GM12891 (cell line): Measurements from ENCODE around the gene MAEL.
A peak's percentile ranks its signal among the peaks of the same experiment; 100 is the strongest.

Source experiments
- DNase-seq: peaks from one replicate; pipeline ENCODE4 v3.0.0; 2011; ENCODE audit warnings: low spot score; ENCODE audit not compliant: insufficient read length
- FAIRE-seq: peaks from 2 replicates; lab custom pipeline; 2011; peaks lifted over from hg19 to GRCh38; lab: Jason Lieb, UNC
- PAX5 ChIP-seq: IDR thresholded peaks from 2 replicates; pipeline ENCODE4 v1.6.1; 2011; ENCODE audit warnings: low read length, moderate library complexity, mild to moderate bottlenecking; ENCODE audit not compliant: insufficient read depth, severe bottlenecking
- POLR2A ChIP-seq: IDR thresholded peaks from 2 replicates; pipeline ENCODE4 v1.6.1; 2011; ENCODE audit warnings: low read depth, low read length, control low read depth
- POLR2AphosphoS5 ChIP-seq: IDR thresholded peaks from 2 replicates; pipeline ENCODE4 v1.6.1; 2011; ENCODE audit warnings: low read depth, low read length, control low read depth
- POU2F2 ChIP-seq: IDR thresholded peaks from 2 replicates; pipeline ENCODE4 v1.6.1; 2011; ENCODE audit warnings: low read depth, mild to moderate bottlenecking, control low read depth, low read length, moderate library complexity
- SPI1 ChIP-seq: IDR thresholded peaks from 2 replicates; pipeline ENCODE4 v1.6.1; 2011; ENCODE audit warnings: low read depth, low read length, control low read depth
- TAF1 ChIP-seq: IDR thresholded peaks from 2 replicates; pipeline ENCODE4 v1.6.1; 2011; ENCODE audit warnings: low read depth, low read length, control low read depth

Gene MAEL

DNA sequence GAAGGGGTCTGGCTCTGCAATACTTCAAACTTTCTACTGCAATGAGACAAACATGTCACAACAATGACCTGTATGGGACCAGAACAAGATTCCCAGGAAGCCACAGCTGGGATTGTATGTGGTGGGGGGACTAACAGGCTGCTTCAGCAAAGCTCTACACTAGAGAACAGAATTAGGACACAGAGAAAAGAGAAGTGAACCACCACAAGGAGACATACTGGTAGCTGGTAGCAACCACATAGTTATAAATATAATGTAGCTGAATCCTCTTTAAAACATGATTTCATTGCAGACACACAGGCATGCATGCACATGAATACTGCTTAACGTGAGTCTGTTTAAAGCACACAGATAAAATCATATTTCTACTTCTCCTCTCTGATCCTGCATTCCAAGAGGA, 10.3 kb upstream of the MAEL start:
- FAIRE-seq: no peak
- TF ChIP-seq POLR2AphosphoS5 (no peak), SPI1 (peak; percentile 88), PAX5 (no peak), POU2F2 (no peak), POLR2A (no peak)

DNA sequence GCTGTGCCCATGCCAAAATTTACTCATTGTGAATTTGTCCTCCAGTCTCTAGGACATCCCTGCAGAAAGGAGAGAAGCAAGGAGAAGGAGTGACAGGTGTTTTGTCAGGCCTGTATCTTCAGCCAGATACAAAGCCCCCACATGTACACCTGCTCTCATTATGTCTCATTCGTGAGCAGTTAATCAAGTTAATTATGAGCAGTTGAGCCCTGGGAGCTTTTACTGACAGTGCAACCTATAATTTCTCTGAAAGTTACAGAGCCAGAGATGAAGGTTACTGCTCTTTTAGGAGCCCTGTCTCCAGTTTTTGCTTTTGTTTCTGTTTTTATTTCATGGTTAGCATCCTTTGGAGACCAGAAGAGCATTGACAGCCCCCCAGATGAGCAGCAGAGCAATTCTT, 8.7 kb upstream of the MAEL start:
- FAIRE-seq (no peak), DNase-seq (no peak)

More for the DNA sequence above, 10.3 kb upstream of the MAEL start:
- no peak for DNase-seq

DNA sequence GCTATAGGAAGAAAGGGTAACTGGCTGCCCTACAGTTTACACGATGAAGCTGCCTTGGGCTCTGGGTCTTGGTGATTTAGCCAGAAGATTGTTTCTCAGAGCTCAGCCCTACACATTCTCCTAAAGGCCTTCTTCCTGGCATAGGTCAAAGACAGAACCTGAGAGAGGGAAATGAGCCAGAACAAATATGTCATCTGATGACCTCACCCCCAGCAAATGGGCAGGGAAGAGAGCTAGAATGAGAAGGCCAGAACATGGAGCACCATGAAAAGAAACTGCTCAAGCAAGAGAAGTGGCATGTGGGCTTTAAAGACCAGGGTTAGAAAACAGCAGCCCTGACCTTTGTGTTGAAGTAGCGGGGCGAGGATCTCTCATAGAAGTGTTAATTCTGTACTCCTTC, 8.3 kb upstream of the MAEL start:
- TF ChIP-seq TAF1 (no peak), SPI1 (no peak), POLR2A (no peak), POLR2AphosphoS5 (no peak), PAX5 (no peak), POU2F2 (no peak)
- no peak for FAIRE-seq

More for the DNA sequence above, 8.7 kb upstream of the MAEL start:
- TF ChIP-seq POLR2AphosphoS5 (no peak), SPI1 (no peak), POLR2A (no peak)

DNA sequence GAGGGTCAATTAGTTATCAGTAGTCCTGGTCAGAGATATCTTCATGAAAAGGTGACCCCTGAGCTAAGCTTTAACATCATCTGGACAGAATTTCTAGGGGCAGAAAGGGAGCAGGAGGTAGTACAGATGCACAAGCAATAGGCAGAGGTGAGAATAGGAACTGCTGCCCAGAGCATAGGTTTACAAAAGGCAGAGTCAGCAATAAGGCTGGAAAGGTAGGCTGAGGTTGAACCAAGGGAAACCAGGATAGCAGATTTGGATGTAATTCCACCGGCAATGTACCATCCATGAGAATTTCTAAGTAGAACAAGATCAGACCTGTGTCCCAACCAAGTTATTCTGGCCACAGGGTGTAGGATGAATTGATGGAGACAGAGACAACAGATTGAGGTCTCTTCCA, 7.5 kb upstream of the MAEL start:
- FAIRE-seq (no peak), DNase-seq (no peak)
- TF ChIP-seq SPI1 (no peak), POLR2AphosphoS5 (no peak), POLR2A (no peak), PAX5 (no peak), TAF1 (no peak), POU2F2 (no peak)

More for the DNA sequence above, 8.3 kb upstream of the MAEL start:
- DNase-seq: no peak

DNA sequence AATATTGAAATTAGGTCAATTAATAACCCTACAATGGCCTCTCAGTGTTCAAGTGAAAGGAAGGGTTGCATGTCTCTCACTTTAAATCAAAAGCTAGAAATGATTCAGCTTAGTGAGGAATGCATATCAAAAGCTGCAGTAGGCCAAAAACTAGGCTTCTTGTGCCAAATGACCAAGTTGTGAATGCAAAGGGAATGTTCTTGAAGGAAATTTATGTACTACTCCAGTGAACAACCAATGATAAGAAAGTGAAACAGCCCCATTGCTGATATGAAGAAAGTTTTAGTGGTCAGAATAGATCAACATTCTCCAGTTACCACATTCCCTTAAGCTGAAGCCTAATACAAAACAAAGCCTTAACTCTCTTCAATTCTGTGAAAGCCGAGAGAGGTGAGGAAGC, 10.0 kb downstream of the MAEL start:
- TF ChIP-seq SPI1 (no peak), POLR2AphosphoS5 (no peak), PAX5 (no peak), TAF1 (no peak), POLR2A (no peak), POU2F2 (no peak)
- DNase-seq (no peak), FAIRE-seq (no peak)

DNA sequence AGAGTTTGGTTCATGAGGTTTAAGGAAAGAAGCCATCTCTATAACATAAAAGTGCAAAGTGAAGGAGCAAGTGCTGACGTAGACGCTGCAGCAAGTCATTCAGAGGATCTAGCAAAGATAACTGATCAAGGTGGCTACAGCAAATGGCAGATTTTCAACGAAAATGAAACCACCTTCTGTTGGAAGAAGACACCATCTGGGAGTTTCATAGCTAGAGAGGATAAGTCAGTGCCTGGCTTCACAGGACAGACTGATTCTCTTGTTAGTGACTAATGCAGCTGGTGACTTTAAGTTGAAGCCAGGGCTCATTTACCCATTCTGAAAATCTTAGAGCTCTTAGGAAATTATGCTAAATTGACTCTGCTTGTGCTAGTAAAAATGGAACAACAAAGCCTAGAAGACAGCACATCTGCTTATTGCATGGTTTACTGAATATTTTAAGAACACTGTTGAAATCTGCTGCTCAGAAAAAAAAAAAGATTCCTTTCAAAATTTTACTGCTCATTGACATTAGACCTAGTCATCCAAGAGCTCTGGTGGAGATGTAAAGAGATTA, 10.5 kb downstream of the MAEL start:
- no peak for DNase-seq
- FAIRE-seq: no peak
- TF ChIP-seq PAX5 (no peak), POU2F2 (no peak), POLR2A (no peak), POLR2AphosphoS5 (no peak), SPI1 (no peak), TAF1 (no peak)

DNA sequence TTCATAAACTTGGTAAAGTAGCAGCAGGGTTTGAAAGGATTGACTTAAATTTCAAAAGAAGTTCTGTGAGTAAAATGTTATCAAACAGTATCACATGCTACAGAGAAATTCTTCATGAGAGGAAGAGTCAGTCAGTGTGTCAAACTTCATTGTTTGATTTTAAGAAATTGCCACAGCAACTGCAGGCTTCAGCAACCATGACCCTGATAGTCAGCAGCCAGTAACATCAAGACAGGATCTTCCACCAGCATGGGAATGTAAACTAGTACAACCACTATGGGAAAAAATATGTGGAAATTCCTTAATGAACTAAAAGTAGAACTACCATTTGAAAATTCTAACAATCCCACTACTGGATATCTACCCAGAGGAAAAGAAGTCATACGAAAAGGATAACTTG, 11.5 kb downstream of the MAEL start:
- DNase-seq (no peak), FAIRE-seq (no peak)
- TF ChIP-seq POLR2A (no peak), PAX5 (no peak), SPI1 (no peak), TAF1 (no peak), POLR2AphosphoS5 (no peak), POU2F2 (no peak)

DNA sequence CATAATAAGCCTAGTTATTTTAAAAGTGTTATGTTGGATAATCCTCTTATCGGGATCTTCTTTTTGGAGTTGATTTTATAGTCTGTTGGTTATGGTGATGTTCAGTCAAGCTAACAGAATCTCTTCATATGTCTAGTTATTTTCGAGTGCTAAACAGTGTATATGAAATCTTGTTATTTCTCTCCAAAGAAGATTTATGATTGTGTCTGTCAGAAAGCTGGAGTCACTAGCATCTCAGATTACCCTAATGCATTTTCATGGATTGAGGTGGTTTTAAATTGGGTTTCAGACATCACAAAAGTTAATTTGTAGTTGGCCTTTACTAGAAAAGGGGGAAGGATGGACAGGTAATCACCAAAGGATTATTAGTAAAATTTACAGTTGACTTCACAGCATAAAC, 13.3 kb downstream of the MAEL start:
- DNase-seq (no peak), FAIRE-seq (no peak)

DNA sequence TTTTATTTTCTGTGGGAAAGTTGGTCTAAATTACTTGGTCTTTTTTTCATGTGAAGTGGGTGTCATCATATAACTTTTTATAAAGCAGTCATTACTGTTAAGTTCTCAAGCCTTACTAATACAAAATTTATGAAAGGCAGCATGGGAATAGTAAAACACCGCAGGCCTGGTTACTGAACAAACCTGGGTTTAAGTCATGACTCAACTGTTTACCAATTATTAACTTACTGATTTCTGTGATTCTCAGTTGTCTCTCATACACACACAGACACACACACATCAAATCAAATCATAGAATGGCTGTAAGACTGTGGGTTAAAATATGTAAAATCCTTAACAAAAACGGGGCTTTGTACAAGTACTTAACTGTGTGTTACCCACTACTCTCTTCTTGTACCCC, 14.6 kb downstream of the MAEL start:
- no peak for TF ChIP-seq POLR2AphosphoS5
- no peak for TF ChIP-seq SPI1
- no peak for TF ChIP-seq TAF1
- TF ChIP-seq POU2F2: no peak
- TF ChIP-seq PAX5: no peak
- DNase-seq (no peak), FAIRE-seq (no peak)

More for the DNA sequence above, 13.3 kb downstream of the MAEL start:
- no peak for TF ChIP-seq POLR2A
- no peak for TF ChIP-seq SPI1
- TF ChIP-seq POU2F2: no peak

DNA sequence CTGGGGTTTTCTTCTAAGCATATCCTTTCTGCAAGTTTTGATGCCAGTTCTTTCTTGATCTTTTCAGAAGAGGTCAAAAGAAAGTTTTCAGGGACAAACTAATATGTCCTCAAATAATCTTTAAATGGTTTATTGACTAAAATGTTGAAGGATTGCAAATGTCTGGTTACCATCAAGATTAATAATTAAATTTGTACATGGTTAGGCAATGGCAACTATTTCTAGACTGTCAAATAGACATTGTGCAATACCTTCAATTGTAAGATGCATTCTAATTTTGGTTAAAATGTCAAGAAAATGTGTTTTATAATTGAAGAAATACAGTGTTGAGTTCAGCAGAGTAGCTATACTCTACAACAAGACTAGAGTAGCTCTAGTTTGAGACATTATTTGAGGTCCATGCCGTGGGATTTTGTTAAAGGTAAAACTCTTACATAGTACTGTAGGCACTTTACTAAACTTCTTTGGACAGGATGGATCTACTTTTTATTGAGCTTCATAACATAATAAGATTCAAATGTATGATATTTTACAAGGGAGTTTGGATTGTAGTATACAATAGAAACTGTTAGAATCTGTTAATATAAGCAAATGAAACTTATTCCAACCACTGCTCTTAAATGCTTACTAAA, 22.6 kb downstream of the MAEL start:
- TF ChIP-seq PAX5: no peak
- no peak for TF ChIP-seq POU2F2
- no peak for TF ChIP-seq POLR2AphosphoS5
- TF ChIP-seq SPI1: no peak
- FAIRE-seq (no peak), DNase-seq (no peak)

DNA sequence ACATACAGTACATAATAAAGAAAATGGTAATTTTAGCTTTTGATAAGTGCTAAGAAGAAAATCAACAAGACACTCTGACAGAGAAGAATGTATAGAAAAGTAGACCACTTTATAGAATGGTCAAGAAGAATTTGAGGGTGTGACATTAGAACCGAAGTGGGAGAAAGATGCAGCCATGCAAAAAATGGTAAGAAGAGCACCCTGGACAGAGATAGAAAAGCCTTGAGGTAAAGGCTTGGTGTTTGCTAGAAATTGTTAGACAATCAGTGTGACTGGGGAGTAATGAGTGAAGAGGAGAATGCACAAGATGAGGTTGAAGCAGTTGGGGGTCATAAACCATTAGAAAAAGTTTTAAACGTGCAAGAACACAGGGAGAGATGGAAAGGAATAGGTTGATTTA, 23.5 kb downstream of the MAEL start:
- FAIRE-seq: no peak
- no peak for TF ChIP-seq POU2F2
- no peak for DNase-seq
